Naive thymus-derived CD4-positive, alpha-beta T cell (primary cell): ENCODE results near the gene DLG2. TPM values are rescaled to one million over a fixed set of nuclear protein-coding genes. Genes with fewer than 3 reads are reported as not detected.

Source experiments
- ATAC-seq: fragments of 150-1000 bp; cut with Tn5 transposase; 2 replicates; pipeline ENCODE4 v1.10.0; 2021; ENCODE audit warnings: mild to moderate bottlenecking, moderate library complexity
- CTCF ChIA-PET: fragments of 350-600 bp; sonication (Branson Sonifier 250); formaldehyde crosslinking; loops from one replicate; lab custom pipeline; 2021; ENCODE audit warnings: antibody characterized with exemption; lab: Charles Lee
- POLR2A ChIA-PET: fragments of 350-600 bp; sonication (Branson Sonifier 250); formaldehyde crosslinking; loops from one replicate; lab custom pipeline; 2021; ENCODE audit warnings: antibody characterized with exemption, inconsistent platforms; lab: Charles Lee
- DNase-seq, 9 donors: peaks; one replicate each; pipeline versions ENCODE4 v3.0.0 to v3.0.0-alpha.2; 2020 to 2022; ENCODE audit warnings: mixed read lengths in 1 of 9
- H3K27ac ChIP-seq: one replicate; pipeline ENCODE4 v1.7.0; 2013; ENCODE audit warnings: mild to moderate bottlenecking, low read depth, low read length, moderate library complexity
- H3K27me3 ChIP-seq, 2 donors: one replicate each; pipeline ENCODE4 v1.7.0; 2013; ENCODE audit warnings: low read length in 2 of 2, mild to moderate bottlenecking in 2 of 2, moderate library complexity in 2 of 2; ENCODE audit not compliant: control insufficient read depth in 2 of 2, insufficient read depth in 2 of 2
- H3K36me3 ChIP-seq, 3 experiments: 1 replicate in 2 of 3; 2 replicates in 1 of 3; pipeline ENCODE4 v1.7.0; 2013; ENCODE audit warnings: low read length in 3 of 3, mild to moderate bottlenecking in 3 of 3, moderate library complexity in 1 of 3; ENCODE audit not compliant: insufficient read depth in 3 of 3, control insufficient read depth in 2 of 3
- H3K4me1 ChIP-seq, 2 donors: one replicate each; pipeline ENCODE4 v1.7.0; 2013; ENCODE audit warnings: low read length in 2 of 2, mild to moderate bottlenecking in 2 of 2, moderate library complexity in 1 of 2; ENCODE audit not compliant: control insufficient read depth in 2 of 2, insufficient read depth in 2 of 2
- H3K4me3 ChIP-seq: 2 replicates; pipeline ENCODE4 v1.7.0; 2013; ENCODE audit warnings: mild to moderate bottlenecking, low read length
- H3K9me3 ChIP-seq, 3 experiments: 1 replicate in 2 of 3; 2 replicates in 1 of 3; pipeline ENCODE4 v1.7.0; 2013; ENCODE audit warnings: low read length in 3 of 3; ENCODE audit not compliant: control insufficient read depth in 2 of 3
- H3K27ac Mint-ChIP-seq, 9 donors: one replicate each; pipeline ENCODE4 v1.8.0; 2020 to 2022; ENCODE audit warnings: mixed read lengths in 9 of 9, mild to moderate bottlenecking in 8 of 9, moderate library complexity in 5 of 9, inconsistent platforms in 2 of 9
- H3K27me3 Mint-ChIP-seq, 5 donors: one replicate each; pipeline ENCODE4 v1.8.0; 2021 to 2022; ENCODE audit warnings: mixed read lengths in 5 of 5, mild to moderate bottlenecking in 1 of 5
- H3K36me3 Mint-ChIP-seq, 5 donors: one replicate each; pipeline ENCODE4 v1.8.0; 2020 to 2022; ENCODE audit warnings: mixed read lengths in 5 of 5, mild to moderate bottlenecking in 3 of 5, inconsistent platforms in 1 of 5
- H3K4me1 Mint-ChIP-seq, 7 donors: one replicate each; pipeline ENCODE4 v1.8.0; 2020 to 2022; ENCODE audit warnings: mixed read lengths in 7 of 7, mild to moderate bottlenecking in 3 of 7, inconsistent platforms in 1 of 7
- H3K4me3 Mint-ChIP-seq, 10 donors: one replicate each; pipeline ENCODE4 v1.8.0; 2020 to 2022; ENCODE audit warnings: mild to moderate bottlenecking in 10 of 10, mixed read lengths in 10 of 10, moderate library complexity in 6 of 10, inconsistent platforms in 2 of 10
- H3K9me3 Mint-ChIP-seq, 11 donors: one replicate each; pipeline ENCODE4 v1.8.0; 2020 to 2022; ENCODE audit warnings: mixed read lengths in 11 of 11, mild to moderate bottlenecking in 4 of 11, inconsistent platforms in 1 of 11, moderate library complexity in 1 of 11
- intact Hi-C, 2 donors: fragments of 100-400 bp; cut with micrococcal nuclease; formaldehyde crosslinking; loops; one replicate each; pipeline ENCODE4 v1.15.1; 2023
- polyA plus RNA-seq, 2 donors: library from polyadenylated mRNA; unstranded; fragments of 300-500 nt; fragmentation: Illumina TruSeq; gene quantifications; one replicate each; pipeline ENCODE4 v1.2.3, GENCODE V29; 2021
- total RNA-seq, 6 experiments: library from RNA in 5 of 6; stranded (reverse) in 5 of 6; gene quantifications; 1 replicate in 5 of 6; 2 replicates in 1 of 6; pipeline ENCODE4 v1.2.3 and lab custom pipeline; 2021 to 2026

The DLG2 gene
- total and polyA plus RNA-seq, 7 experiments from 2014 or later: 0.64 to 6.1 (median 3.7) TPM

DNA sequence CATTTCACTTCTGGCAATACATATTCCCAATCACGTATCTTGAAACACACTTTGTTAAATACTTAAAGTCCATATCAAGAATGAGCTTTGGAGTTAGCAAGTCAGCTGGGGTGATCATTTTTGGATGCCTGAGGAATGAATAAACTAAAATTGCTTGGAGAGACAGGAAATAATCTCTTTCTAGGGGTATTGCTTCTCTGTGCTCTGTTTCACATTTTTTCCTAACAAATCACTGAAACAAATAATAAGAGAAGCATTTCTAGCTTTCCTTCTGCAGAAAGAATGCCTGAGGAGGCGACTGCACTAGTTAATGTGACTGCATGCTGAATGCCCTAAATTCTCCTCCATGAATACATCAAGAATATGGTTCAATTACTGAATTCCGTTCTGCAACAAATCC, 1799.6 kb downstream of the DLG2 start:
- ATAC-seq (no peak), DNase-seq (no peak)
- CTCF ChIA-PET: interaction anchor here (1.2 kb wide), 1 partner anchor 12 kb away, joined by 4 read pairs; no protein-coding TSS in a partner anchor
- Histone ChIP-seq H3K4me1 (no peaks in the 10 kb centered on the region), H3K4me3 (no peak overlapping the region), H3K36me3 (no peaks in the 10 kb centered on the region), H3K9me3 (no peaks in the 10 kb centered on the region), H3K27me3 (no peaks in the 10 kb centered on the region), H3K27ac (no peak overlapping the region)
- Mint-ChIP-seq H3K27ac (no peak overlapping the region), H3K27me3 (peaks cover 2 to 8% (median 5%) of the 10 kb centered on the region in 5 donors), H3K36me3 (no peaks in the 10 kb centered on the region), H3K4me3 (no peak overlapping the region), H3K9me3 (no peaks in the 10 kb centered on the region), H3K4me1 (no peaks in the 10 kb centered on the region)
- POLR2A ChIA-PET: no interaction called here
- intact Hi-C loops: loop anchor here in 1 of 2 donors (2.0 kb wide), 1 partner anchor 737 kb away; no protein-coding TSS in a partner anchor

GRCh38 chr11:83826078-83826477, 1801.1 kb downstream of the DLG2 start:
- DNase-seq: no peak
- CTCF ChIA-PET: no interaction called here

DNA sequence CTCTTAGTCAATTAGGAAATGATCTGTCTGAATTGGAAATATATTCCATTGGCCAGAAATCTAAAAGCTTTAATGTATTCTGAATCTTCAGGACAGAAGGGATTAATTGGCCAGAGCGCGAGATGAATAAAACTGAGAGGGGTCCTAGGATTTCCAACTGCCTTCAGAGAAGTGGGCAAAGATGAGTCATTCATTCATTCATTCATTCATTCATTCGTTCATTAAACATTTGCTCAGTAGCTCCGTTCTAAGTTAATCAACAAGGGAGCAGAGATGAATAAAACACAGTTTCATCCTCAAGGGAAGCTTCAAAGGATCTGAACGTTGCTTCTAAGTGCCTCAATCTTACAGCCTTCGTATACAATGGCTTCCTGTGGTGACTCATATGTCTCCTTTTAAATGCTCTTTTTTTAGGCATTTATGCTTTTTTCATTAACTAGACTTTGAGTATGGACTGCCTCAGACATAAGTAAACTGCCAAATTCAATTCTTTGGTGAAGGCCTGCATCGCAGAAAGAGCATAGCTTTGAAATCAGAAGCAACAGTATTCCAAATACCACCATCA, 1803.6 kb downstream of the DLG2 start:
- DNase-seq (no peak), ATAC-seq (no peak)
- H3K27ac ChIP-seq: no peak overlapping the region
- no peaks in the 10 kb centered on the region for H3K27me3 ChIP-seq
- Mint-ChIP-seq H3K4me3 (no peak overlapping the region), H3K4me1 (no peaks in the 10 kb centered on the region), H3K27ac (no peak overlapping the region), H3K9me3 (no peaks in the 10 kb centered on the region), H3K27me3 (peaks cover 0 to 8% (median 5%) of the 10 kb centered on the region in 5 donors), H3K36me3 (no peaks in the 10 kb centered on the region)
- CTCF ChIA-PET: no interaction called here
- POLR2A ChIA-PET: no interaction called here
- no peaks in the 10 kb centered on the region for H3K9me3 ChIP-seq
- H3K4me3 ChIP-seq: no peak overlapping the region
- intact Hi-C loops: loop anchor here (5.0 kb wide), 2 partner anchors 51 to 1046 kb away; no protein-coding TSS in a partner anchor
- H3K4me1 ChIP-seq: no peaks in the 10 kb centered on the region
- H3K36me3 ChIP-seq: no peaks in the 10 kb centered on the region

More at GRCh38 chr11:83826078-83826477, 1801.1 kb downstream of the DLG2 start:
- no peaks in the 10 kb centered on the region for H3K36me3 ChIP-seq
- no peaks in the 10 kb centered on the region for H3K27me3 ChIP-seq
- no peak for ATAC-seq
- H3K27me3 Mint-ChIP-seq: peaks cover under 1 to 8% (median 5%) of the 10 kb centered on the region in 5 donors
- no peaks in the 10 kb centered on the region for H3K9me3 Mint-ChIP-seq
- H3K4me1 Mint-ChIP-seq: no peaks in the 10 kb centered on the region
- no peaks in the 10 kb centered on the region for H3K4me1 ChIP-seq
- H3K27ac ChIP-seq: no peak overlapping the region
- no peaks in the 10 kb centered on the region for H3K9me3 ChIP-seq
- H3K36me3 Mint-ChIP-seq: no peaks in the 10 kb centered on the region
- no peak overlapping the region for H3K4me3 Mint-ChIP-seq
- H3K27ac Mint-ChIP-seq: peak overlapping the region in 1 of 9 donors; percentile 5
- POLR2A ChIA-PET: no interaction called here
- no peak overlapping the region for H3K4me3 ChIP-seq
- intact Hi-C loops: loop anchor here in 1 of 2 donors (2.0 kb wide), 1 partner anchor 739 kb away; no protein-coding TSS in a partner anchor

GRCh38 chr11:83819931-83820549, 1807.1 kb downstream of the DLG2 start:
- no peaks in the 10 kb centered on the region for H3K9me3 Mint-ChIP-seq
- no peaks in the 10 kb centered on the region for H3K36me3 Mint-ChIP-seq
- H3K27me3 ChIP-seq: no peaks in the 10 kb centered on the region
- peaks cover 0 to 4% (median 3%) of the 10 kb centered on the region in 5 donors for H3K27me3 Mint-ChIP-seq
- no peak for ATAC-seq
- no peak overlapping the region for H3K27ac Mint-ChIP-seq
- ChIA-PET POLR2A (no interaction called here), CTCF (interaction anchor here (1.2 kb wide), 1 partner anchor 952 kb away, joined by 4 read pairs; no protein-coding TSS in a partner anchor)
- H3K4me3 Mint-ChIP-seq: no peak overlapping the region
- H3K9me3 ChIP-seq: no peaks in the 10 kb centered on the region
- peak in 5 of 9 donors; percentile 3 to 13 (median 10) for DNase-seq
- no peak overlapping the region for H3K4me3 ChIP-seq
- H3K27ac ChIP-seq: no peak overlapping the region
- H3K4me1 ChIP-seq: no peaks in the 10 kb centered on the region
- H3K4me1 Mint-ChIP-seq: no peaks in the 10 kb centered on the region
- no peaks in the 10 kb centered on the region for H3K36me3 ChIP-seq
- intact Hi-C loops: loop anchor here (1.0 to 5.0 kb wide), 8 partner anchors 48 to 1137 kb away; no protein-coding TSS in a partner anchor

GRCh38 chr11:83818349-83818748, 1808.8 kb downstream of the DLG2 start:
- Mint-ChIP-seq H3K9me3 (no peaks in the 10 kb centered on the region), H3K36me3 (no peaks in the 10 kb centered on the region), H3K27ac (no peak overlapping the region), H3K27me3 (peaks cover 0 to 9% (median 4%) of the 10 kb centered on the region in 5 donors), H3K4me3 (no peak overlapping the region), H3K4me1 (no peaks in the 10 kb centered on the region)
- ATAC-seq (no peak), DNase-seq (no peak)
- Histone ChIP-seq H3K4me1 (no peaks in the 10 kb centered on the region), H3K36me3 (no peaks in the 10 kb centered on the region), H3K9me3 (no peaks in the 10 kb centered on the region), H3K4me3 (no peak overlapping the region), H3K27me3 (no peaks in the 10 kb centered on the region), H3K27ac (no peak overlapping the region)
- intact Hi-C loops: loop anchor here (5.0 kb wide), 2 partner anchors 1041 to 1101 kb away; no protein-coding TSS in a partner anchor
- ChIA-PET POLR2A (no interaction called here), CTCF (no interaction called here)

DNA sequence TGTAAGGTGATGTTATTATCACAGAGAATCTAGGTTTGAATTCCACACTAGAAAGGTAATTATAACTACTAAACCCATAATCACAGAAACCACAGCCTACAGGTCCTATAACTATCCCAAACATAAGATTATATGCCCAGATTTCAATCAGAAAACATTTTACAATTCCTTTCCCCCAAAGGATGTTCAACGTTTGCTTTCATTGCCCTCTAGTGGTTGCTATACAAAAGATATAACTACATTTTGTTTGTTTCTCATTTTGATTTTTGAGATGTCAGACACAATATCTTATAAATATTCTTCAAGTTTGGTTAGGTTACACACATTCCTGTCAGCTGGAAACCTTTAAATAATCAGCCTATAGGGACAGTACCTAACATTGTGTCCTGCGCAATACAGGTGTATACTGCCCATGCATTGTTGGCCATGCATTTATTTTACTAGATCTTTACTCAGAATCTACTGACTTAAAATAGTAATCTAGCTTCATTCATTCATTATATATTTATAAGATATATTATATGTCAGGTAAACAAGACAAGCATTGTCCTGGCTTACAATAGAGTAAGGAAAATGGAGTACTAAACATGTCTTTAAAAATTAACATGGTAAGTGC, 1810.5 kb downstream of the DLG2 start:
- no peaks in the 10 kb centered on the region for H3K36me3 ChIP-seq
- ATAC-seq (no peak), DNase-seq (no peak)
- H3K27me3 Mint-ChIP-seq: peaks cover 0 to 10% (median 9%) of the 10 kb centered on the region in 5 donors
- POLR2A ChIA-PET: no interaction called here
- no peaks in the 10 kb centered on the region for H3K9me3 Mint-ChIP-seq
- no peak overlapping the region for H3K27ac Mint-ChIP-seq
- no peaks in the 10 kb centered on the region for H3K27me3 ChIP-seq
- H3K4me3 ChIP-seq: no peak overlapping the region
- no peaks in the 10 kb centered on the region for H3K9me3 ChIP-seq
- H3K36me3 Mint-ChIP-seq: no peaks in the 10 kb centered on the region
- H3K4me1 ChIP-seq: no peaks in the 10 kb centered on the region
- H3K4me3 Mint-ChIP-seq: no peak overlapping the region
- no peaks in the 10 kb centered on the region for H3K4me1 Mint-ChIP-seq
- H3K27ac ChIP-seq: no peak overlapping the region
- intact Hi-C loops: loop anchor here (1.0 to 5.0 kb wide), 4 partner anchors 910 to 1099 kb away; no protein-coding TSS in a partner anchor
- CTCF ChIA-PET: interaction anchor here (0.7 to 2.9 kb wide), 3 partner anchors 11 to 950 kb away, joined by 3 to 9 read pairs (median 4); no protein-coding TSS in a partner anchor
